HG03442 (cell line): ENCODE results near the gene ARHGAP26.

Experiments
- ATAC-seq: cut with Tn5 transposase; IDR thresholded peaks from one replicate; pipeline ENCODE4 v1.9.1; 2021; ENCODE audit warnings: mild to moderate bottlenecking, moderate library complexity; ENCODE audit not compliant: unreplicated experiment

ARHGAP26 gene

DNA sequence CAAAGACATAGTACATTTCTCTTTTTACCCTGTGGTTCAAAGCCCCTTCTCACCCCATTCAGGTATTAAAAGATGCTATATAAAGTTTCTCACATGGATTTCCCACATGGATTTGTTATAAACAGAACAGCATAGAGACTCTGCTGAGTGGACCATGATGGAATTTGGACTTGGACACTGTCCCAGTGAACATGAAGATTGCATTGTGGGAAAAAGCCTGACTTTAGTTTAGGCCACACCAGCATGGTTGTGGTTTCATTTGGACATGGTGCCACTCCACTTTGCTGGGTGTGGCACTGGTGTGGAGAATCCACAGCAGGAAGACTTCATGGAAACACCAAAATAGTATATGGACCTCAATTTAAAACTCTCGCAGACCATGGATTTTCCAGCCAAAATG, 124.6 kb downstream of the ARHGAP26 start:
- ATAC-seq, result no peak

DNA sequence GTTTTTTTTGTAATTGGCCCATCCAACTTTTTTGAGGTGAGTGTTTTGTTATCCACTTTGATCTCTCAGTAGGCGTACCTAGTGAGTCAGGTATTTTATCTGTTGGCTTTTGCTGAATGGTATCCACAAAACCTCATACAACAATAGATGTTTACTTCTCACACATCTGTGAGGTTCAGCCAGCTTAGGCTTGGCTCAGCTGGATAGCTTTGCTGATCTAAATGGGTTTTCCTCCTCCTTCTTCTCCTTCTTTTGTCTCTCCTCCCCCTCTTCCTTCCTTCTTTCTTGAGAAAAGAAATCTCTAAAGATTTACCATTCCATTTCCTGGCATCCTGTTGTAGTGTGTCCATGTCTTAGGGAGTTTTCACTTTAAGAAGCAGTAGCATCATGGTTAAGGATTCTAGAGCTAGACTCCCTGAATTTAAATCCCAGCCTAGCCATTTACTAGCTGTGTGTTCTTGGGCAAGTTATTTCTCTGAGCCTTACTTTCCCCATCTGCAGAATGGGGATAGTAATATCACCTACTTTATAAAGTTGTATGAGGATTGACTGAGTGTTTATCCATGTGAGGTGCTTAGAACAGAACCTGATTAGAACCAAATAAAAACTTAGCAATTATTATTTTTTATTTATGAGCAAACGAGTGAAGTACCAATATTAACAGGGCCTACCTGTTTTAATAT, 126.3 kb downstream of the ARHGAP26 start:
- no peak for ATAC-seq

DNA sequence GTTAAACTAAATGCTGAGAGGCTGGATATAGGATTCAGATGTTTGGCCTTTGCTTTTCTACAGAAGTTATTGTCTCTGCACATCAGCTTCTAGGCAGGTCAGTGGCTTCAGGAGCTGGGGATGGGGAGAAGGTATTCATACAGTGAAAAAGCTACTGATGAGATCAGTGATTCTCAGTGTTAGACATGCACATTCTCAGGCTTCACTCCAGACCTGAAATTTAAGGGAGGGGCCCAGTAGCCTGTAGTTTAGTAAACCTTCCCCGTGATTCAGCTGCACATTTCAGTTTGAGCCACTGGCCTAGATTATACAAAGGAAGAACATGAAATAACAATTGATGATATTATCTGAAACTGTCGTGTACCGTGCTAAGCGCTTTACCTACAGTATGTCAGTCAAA, 127.2 kb downstream of the ARHGAP26 start:
- ATAC-seq, result no peak

DNA sequence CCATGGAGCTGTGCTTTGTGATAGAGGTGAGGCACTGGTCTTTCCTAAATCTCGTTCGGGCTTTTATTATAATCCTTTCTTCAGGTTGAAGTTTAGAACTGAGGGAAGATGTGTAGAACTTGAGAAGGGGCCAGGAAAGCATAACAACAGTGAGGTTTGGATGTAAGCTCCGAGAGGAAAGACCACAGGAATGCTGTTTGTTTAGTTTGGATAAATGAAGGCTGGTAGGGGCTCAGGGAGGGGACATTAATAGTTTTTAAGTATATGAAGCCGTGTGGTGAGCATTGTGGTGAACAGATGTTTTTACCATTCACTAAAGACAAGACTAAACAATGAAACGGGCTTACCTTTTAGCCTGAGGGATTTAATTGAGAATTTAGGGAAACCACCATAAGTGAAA, 130.8 kb downstream of the ARHGAP26 start:
- ATAC-seq, result no peak

- ATAC-seq, result no peak
Observed at GRCh38 chr5:142901476-142902185, 131.5 kb downstream of the ARHGAP26 start.

DNA sequence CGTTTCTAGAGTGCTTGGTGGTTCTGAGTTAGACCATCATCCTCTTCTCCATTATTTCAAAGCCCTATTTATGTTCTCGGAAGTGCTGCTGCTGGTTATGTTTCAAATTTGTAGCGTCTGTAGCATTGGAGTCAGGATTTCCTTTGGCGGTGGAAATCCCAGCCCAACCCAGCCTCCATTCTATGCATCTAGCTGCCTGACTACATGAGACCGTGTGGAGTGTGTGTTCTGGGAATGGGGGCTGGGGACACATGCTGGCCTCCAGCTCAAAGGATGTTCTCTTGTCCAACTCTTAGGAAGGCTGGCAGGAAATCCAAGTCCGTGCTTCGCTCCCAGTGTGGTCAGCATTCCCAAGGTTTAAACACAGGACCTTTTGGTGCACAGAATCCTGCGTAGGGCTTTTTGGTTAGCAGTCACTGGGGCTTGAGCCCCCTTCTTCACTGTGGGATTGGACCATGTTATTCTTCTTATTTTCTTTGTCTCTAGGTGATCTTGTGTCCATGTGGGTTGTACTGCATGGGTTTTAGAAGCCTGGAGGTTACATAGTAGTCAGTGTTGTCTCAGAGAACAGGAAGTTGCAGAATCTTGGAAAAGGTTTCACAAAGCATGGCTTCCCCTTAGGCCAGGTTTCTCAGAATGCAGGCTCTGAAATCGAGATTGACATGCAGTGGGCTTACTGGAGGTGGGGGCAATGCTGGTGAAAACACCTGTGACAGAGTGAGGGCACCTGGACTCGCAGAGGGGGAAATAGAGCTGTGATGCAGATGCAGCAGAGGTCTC, 132.2 kb downstream of the ARHGAP26 start:
- no peak for ATAC-seq

DNA sequence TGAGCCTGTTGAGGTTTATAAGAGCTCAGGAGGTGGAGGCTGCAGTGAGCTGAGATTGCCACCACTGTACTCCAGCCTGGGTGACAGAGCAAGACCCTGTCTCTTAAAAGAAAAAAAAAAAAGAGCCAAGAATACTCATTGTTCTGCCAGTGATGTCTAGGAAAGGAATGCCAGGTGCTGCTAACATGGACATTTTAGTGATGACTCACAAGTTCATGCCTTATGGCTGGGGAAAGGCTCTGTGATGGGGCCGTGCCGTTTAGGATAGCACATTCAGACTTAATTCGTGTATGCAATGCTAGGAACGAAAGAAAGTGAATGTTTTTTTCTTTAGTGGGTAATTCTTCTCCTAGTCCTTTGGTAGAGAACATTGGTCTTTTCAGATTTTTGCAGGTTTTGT, 134.2 kb downstream of the ARHGAP26 start:
- no peak for ATAC-seq

DNA sequence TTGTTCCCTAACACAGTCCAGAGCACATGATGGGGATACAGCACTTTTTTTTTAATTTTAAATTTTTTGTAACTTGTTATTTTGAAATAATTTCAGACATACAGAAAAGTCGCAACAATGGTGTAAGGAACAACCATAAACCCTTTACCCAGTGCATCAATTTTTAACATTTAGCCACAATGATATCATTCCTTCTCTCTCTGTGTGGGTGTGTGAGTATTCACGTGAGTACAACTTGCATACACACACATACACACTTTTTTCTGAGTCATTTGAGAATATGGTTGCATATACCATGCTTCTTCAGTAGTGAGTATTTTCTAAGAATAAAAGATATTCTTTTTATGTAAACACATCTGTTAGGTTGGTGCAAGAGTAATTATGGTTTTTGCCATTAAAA, 135.2 kb downstream of the ARHGAP26 start:
- no peak for ATAC-seq

DNA sequence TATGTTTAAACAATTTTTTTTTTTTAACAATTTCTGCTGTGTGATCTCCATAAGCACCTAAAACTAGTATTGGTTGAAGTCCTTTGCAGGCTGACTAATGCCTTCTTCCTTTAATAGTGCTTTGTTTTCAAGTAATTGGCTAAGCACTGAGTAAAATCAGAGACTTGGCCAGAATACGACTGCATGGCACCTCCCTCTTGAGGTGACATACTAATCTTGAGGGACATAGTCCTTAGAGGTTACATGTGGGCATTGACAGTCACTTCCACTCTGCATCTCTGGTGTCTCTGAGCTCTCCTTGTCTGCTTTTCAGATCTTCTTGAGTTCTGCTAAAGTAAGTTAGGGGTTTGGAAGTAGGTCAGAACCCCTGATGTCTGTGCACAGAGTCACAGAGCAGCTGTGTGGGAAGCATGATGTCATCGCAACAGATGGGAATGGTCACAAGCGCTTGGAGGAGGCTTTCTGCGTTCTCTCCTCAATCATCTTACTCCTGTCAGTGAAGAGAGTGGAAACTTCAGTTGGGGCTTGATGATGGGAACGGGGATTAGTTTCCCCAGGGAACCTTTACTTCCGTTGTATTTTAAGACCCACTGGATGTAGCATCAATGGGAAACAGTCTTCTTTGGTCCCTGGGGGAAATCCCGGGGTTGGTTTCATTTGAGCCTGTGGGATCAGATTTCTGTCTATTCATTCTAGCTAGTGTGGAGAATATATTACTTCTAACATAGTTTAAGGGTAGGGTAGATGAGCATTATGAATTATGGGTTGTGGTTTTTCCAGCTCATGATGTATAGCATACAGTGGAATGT, 136.9 kb downstream of the ARHGAP26 start:
- ATAC-seq, result no peak

- no peak for ATAC-seq
Observed at GRCh38 chr5:142908659-142909058, 138.5 kb downstream of the ARHGAP26 start.

DNA sequence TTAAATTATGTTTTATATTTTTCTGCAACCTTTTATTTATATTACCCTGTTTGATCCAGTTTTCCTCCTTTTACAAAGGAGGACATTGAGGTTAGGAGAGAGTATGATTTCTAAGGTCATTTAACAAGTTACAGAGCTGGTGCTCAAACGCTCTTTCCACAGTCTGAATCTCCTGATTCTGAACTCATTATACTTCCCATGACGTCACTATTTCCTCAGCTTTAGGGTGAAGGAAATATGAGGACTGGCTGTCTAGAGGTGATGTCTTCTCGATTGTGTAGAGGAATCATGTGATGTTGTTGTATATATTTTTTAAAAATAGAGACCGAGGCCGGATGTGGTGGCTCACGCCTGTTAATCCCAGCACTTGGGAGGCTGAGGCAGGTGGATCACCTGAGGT, 140.0 kb downstream of the ARHGAP26 start:
- no peak for ATAC-seq

- ATAC-seq, result no peak
Observed at GRCh38 chr5:142911170-142911569, 141.0 kb downstream of the ARHGAP26 start.

DNA sequence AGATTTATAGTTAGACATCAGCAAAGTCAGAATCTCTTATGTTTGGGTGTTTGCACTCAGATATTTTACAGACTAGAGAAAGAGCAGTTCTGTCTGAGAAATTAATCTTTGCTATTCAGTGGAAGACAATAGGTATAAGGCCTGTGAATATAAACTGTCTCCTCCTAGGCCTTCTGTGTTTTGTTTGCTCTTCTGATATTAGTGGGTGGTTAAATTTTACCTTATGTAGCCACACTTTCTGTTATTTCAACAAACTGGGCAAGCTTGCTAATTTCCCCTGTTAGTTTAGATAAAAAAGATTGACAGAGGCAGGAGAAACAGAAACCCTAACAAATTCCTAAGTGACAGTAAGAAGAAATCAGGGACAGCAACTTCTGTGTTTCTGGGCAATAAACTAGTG, 141.6 kb downstream of the ARHGAP26 start:
- no peak for ATAC-seq

DNA sequence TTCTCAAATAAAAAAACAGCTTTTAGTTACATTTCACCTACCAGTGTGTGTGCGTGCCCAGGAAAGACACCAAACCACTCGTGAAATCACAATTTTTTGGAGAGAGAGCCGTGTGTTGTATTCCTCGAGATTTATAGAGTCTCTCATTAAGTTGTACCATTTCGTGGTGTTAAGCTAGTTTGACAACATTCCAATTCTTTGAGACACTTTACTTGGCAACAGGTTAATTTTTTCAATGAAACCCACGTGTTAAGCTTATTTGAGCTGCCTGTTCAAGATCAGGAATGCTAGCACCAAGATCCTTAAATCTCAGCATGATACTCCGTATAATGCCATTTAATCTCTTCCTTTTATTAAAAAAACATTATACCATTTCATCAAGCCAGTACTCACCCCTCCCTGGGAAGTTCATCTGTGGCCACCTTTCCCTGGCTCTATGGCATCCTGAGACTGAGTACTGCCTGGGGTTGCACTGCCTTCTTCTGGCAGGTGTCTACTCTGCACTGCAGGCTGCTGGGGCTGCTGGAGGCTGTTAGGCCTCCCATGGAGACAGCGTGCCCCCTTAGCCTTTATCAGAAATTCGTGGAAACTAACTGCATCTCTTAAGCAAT, 143.7 kb downstream of the ARHGAP26 start:
- no peak for ATAC-seq

GRCh38 chr5:142915038-142915437, 144.9 kb downstream of the ARHGAP26 start:
- no peak for ATAC-seq

- peak; percentile 83 for ATAC-seq
Observed at GRCh38 chr5:142915813-142916424, 145.7 kb downstream of the ARHGAP26 start.

- no peak for ATAC-seq
Observed at GRCh38 chr5:142918959-142919635, 148.9 kb downstream of the ARHGAP26 start.

GRCh38 chr5:142920849-142921612, 150.9 kb downstream of the ARHGAP26 start:
- ATAC-seq, result no peak
